Ascending aorta (tissue), 2 donors: Measurements from ENCODE around the gene SIRT2. TPM values are rescaled to one million over a fixed set of nuclear protein-coding genes. Genes with fewer than 3 reads are reported as not detected.

Source experiments
- DNase-seq, 2 donors: peaks; one replicate each; pipeline ENCODE4 v3.0.0-alpha.2; 2019; ENCODE audit warnings: low spot score in 2 of 2
- H3K27ac ChIP-seq, 2 donors: fragments of 200-600 bp; sonication (generic); one replicate each; pipeline ENCODE4 v1.5.1; 2016 to 2017; ENCODE audit warnings: mild to moderate bottlenecking in 1 of 2
- H3K27me3 ChIP-seq: fragments of 200-600 bp; sonication (generic); one replicate; pipeline ENCODE4 v1.5.1; 2017
- H3K36me3 ChIP-seq, 2 donors: fragments of 200-600 bp; sonication (generic); one replicate each; pipeline ENCODE4 v1.5.1; 2016
- H3K4me1 ChIP-seq, 2 donors: fragments of 200-600 bp; sonication (generic); one replicate each; pipeline ENCODE4 v1.5.1; 2016 to 2017; ENCODE audit warnings: mild to moderate bottlenecking in 1 of 2
- H3K4me3 ChIP-seq, 2 donors: fragments of 200-600 bp; sonication (generic); one replicate each; pipeline ENCODE4 v1.5.1; 2016 to 2017; ENCODE audit warnings: mild to moderate bottlenecking in 1 of 2
- H3K9me3 ChIP-seq, 2 donors: fragments of 200-600 bp; sonication (generic); one replicate each; pipeline ENCODE4 v1.5.1; 2016
- intact Hi-C: fragments of 100-400 bp; cut with DNase I; formaldehyde crosslinking; loops from one replicate; pipeline ENCODE4 v1.15.1; 2023
- total RNA-seq: library from RNA; depleted of rRNA; stranded (reverse); fragments of >200 nt; gene quantifications from one replicate; pipeline ENCODE4 v1.1.0, GENCODE V29; 2016
- TF ChIP-seq, protein P1 (sequence below), 3 experiments: fragments of 200-600 bp in 2 of 3; fragments of 450-650 bp in 1 of 3; sonication (generic) in 2 of 3; IDR thresholded peaks; one replicate each; pipeline ENCODE4 v1.5.1; 2016 to 2019; ENCODE audit warnings: antibody characterized with exemption in 3 of 3, mild to moderate bottlenecking in 1 of 3, moderate library complexity in 1 of 3

Gene SIRT2
- total RNA-seq, 1 donor from 2014 or later = 53.1 TPM

DNA sequence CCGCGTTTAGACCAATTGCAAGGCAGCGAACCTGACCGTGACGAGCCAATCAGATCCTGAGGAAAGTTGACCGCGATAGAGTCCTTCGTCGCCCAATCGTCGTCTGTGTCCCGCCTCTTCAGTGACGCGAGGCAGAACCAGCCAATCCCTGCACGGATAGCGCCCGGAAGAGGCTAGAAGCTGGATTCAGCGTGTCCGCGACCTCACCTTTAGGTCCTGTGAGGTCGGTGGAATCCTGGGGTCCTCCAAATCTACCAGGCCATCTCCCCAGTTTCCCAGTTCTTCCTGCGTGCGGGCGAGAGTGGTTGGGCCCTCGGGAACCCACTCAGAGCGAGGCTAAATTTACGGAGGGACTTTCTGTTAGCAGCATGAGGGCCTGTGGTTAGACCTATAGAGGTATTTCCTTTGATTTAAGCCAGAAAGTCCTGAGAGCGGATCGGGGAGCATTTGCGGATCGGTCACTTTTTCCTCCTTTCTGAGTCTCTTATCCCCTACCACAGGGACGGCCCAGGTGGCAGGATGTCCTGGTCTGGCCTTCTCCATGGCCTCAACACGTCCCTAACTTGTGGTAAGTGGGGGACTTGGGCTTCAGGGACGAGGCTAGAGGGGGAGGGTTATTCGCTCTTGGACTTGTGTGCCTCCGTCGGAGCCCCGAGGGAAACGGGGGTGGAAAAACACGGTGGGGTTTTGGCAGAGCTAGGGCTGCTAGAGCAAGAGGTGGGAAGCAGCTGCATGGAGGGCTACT lies 31.5 kb upstream of the SIRT2 start, which contains the start of gene MRPS12:
Gene MRPS12 (plus strand): TSS at position 169 of the 745 bp plus-strand sequence. CDS start 351 bp downstream, at position 520.
- intact Hi-C loops = loop anchor here (1.0 to 10.0 kb wide), 6 partner anchors 32 to 528 kb away; partner anchors contain the start of genes FAM98C, FBXO17, HNRNPL and NFKBIB

DNA sequence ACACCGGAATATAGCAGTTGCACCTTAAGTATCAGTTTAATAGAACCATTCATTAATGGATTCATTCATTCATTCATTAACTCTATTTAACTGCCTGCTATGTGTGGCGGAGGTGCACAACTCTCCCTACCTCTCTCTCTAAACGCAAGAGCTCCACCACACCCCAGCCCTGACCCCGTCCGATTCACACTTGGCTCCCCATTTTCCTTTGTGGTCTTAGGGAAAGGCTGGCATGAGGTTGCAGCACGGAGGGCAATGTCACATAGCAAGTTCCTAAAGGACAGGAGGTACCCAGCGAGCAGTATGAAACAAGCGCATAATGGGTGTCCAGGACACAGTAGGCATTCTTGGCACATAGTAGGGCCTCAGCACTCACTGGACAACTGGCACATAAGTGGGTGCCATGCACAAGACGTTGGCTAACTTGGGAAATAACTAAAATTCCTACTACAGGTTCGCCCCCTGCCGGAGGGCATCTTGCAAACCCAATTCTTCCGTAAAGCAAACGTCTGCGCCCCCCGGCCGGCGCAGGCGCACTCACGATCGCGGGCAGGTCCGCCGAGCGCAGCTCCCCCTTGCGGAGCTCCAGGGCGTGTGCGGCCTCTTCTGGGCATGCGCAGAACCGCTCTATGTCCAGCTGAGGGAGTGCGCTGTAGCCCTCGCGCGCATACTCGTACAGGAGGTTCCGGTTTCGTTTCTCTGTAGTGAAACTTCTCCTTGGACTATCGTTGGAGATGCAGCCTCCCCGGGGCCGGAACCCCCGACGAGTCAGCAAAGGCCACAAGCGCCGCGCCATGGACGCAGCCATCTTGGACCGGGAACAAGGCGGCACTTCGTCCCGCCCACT lies 30.7 kb upstream of the SIRT2 start, which contains the start of gene SARS2:
Gene SARS2 (minus strand): TSS at position 835 of the 847 bp plus-strand sequence. CDS start 27 bp downstream, at position 808.
- H3K4me1 ChIP-seq = peaks cover 9 to 14% of the 10 kb centered on the region in 2 donors
- no peaks in the 10 kb centered on the region for H3K9me3 ChIP-seq
- H3K27me3 ChIP-seq = no peaks in the 10 kb centered on the region
- intact Hi-C loops = loop anchor here (1.0 to 10.0 kb wide), 6 partner anchors 31 to 527 kb away; partner anchors contain the start of genes FAM98C, FBXO17, HNRNPL and NFKBIB
- peak; percentile 62 to 97 for DNase-seq
- H3K27ac ChIP-seq = peak within 1 kb of the TSS; percentile 70 to 77
- peaks cover 5 to 23% of the 10 kb centered on the region in 2 donors for H3K36me3 ChIP-seq
- peak within 1 kb of the TSS; percentile 83 to 93 for H3K4me3 ChIP-seq
- TF ChIP-seq, protein P1, sequence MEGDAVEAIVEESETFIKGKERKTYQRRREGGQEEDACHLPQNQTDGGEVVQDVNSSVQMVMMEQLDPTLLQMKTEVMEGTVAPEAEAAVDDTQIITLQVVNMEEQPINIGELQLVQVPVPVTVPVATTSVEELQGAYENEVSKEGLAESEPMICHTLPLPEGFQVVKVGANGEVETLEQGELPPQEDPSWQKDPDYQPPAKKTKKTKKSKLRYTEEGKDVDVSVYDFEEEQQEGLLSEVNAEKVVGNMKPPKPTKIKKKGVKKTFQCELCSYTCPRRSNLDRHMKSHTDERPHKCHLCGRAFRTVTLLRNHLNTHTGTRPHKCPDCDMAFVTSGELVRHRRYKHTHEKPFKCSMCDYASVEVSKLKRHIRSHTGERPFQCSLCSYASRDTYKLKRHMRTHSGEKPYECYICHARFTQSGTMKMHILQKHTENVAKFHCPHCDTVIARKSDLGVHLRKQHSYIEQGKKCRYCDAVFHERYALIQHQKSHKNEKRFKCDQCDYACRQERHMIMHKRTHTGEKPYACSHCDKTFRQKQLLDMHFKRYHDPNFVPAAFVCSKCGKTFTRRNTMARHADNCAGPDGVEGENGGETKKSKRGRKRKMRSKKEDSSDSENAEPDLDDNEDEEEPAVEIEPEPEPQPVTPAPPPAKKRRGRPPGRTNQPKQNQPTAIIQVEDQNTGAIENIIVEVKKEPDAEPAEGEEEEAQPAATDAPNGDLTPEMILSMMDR (IDR thresholded peaks at IDR 0.05) = peak; percentile 98 to 99 (median 98)

More for the DNA sequence above, 31.5 kb upstream of the SIRT2 start, which contains the start of gene MRPS12:
- DNase-seq = peak; percentile 95 to 99
- Histone ChIP-seq H3K9me3 (no peaks in the 10 kb centered on the region), H3K27ac (peak within 1 kb of the TSS; percentile 70 to 77), H3K27me3 (no peaks in the 10 kb centered on the region), H3K36me3 (peaks cover 5 to 25% of the 10 kb centered on the region in 2 donors), H3K4me3 (peak within 1 kb of the TSS; percentile 83 to 93), H3K4me1 (peaks cover 9 to 14% of the 10 kb centered on the region in 2 donors)
- TF ChIP-seq, protein P1 (IDR thresholded peaks at IDR 0.05) = no peak

DNA sequence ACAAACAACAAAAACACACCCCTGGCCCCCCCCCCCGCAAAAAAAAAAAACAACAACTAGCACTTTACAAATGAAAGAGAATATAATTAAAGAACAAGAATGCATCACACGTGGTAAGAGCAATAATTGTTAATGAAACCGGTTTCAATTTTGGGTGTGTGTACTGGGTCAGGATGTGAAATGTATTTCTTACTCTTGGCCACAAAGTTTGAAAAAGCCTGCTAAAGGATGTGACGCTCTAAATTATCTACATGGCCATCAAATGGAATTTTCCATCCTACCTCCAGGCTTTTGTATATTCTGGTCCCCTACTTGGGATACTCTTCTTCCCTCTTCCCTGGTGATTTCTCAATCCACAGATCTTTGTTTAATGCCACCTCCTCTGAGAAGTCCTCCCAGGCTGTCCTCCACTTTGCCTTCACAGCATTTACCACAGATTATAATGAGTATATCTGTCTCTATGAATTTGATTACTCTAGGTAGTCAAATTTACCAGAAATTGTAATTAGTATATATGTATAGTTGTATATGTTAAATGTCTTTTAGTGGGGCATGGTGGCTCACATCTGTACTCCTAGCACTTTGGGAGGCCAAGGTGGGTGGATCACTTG lies 29.1 kb upstream of the SIRT2 start:
- Histone ChIP-seq H3K27ac (no peak overlapping the region), H3K4me3 (no peak overlapping the region), H3K27me3 (no peaks in the 10 kb centered on the region), H3K9me3 (no peaks in the 10 kb centered on the region), H3K36me3 (peaks cover 13 to 25% of the 10 kb centered on the region in 2 donors), H3K4me1 (peaks cover 9 to 14% of the 10 kb centered on the region in 2 donors)
- DNase-seq = no peak
- intact Hi-C loops = no loop called here
- TF ChIP-seq, protein P1 (IDR thresholded peaks at IDR 0.05) = no peak

DNA sequence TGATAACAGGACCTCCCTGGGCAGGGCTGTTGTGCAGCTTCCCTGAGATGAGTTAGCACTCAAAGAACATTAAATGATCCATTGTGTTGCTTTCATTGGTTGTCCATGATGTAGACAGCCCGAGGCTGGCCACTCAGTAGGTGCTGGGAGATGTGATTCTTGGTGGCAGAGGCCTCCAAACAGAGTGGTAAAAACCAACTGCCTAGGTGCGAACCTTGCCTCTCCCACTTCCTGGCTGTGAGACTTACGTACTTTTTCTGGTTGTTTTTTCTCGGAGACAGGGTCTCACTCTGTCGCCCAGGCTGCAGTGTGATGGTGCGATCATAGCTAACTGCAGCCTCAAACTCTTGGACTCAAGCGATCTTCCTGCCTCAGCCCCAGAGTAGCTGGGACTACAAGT lies 25.0 kb upstream of the SIRT2 start:
- Histone ChIP-seq H3K4me3 (no peak overlapping the region), H3K27ac (no peak overlapping the region), H3K27me3 (no peaks in the 10 kb centered on the region), H3K4me1 (no peaks in the 10 kb centered on the region), H3K36me3 (peaks cover 14 to 19% of the 10 kb centered on the region in 2 donors), H3K9me3 (no peaks in the 10 kb centered on the region)
- no peak for DNase-seq
- intact Hi-C loops = no loop called here
- TF ChIP-seq, protein P1 (IDR thresholded peaks at IDR 0.05) = no peak

DNA sequence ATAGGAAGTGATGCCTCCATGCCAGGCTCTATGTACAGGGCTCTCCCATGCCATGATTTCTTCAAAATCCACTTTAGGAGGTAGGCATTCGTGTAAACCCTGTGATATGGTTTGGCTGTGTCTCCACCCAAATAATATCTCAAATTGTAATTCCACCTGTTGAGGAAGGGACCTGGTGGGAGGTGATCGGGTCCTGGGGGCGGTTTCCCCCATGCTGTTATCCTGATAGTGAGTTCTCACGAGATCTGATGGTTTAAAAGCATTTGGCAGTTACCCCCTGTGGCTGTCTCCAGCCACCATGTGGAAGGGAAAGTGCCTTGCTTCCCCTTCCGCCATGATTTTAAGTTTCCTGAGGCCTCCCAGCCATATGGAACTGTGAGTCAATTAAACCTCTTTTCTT lies 23.1 kb upstream of the SIRT2 start:
- H3K27ac ChIP-seq = no peak overlapping the region
- peaks cover 14 to 19% of the 10 kb centered on the region in 2 donors for H3K36me3 ChIP-seq
- TF ChIP-seq, protein P1 (IDR thresholded peaks at IDR 0.05) = no peak
- H3K4me3 ChIP-seq = no peak overlapping the region
- no peaks in the 10 kb centered on the region for H3K9me3 ChIP-seq
- H3K27me3 ChIP-seq = no peaks in the 10 kb centered on the region
- DNase-seq = no peak
- intact Hi-C loops = no loop called here
- no peaks in the 10 kb centered on the region for H3K4me1 ChIP-seq
